HepG2 (cell line): ENCODE results near the gene GPD1.

Experiments
- CTCF ChIP-seq: sonication (generic); formaldehyde crosslinking; IDR thresholded peaks from 2 replicates; pipeline ENCODE4 v1.5.0; 2020; ENCODE audit warnings: mild to moderate bottlenecking, missing genetic modification reagents, moderate library complexity
- JUN ChIP-seq: sonication (generic); formaldehyde crosslinking; IDR thresholded peaks from 2 replicates; pipeline ENCODE4 v1.4.0; 2020; ENCODE audit warnings: mild to moderate bottlenecking, missing genetic modification reagents
- NCOA2 ChIP-seq: sonication (generic); formaldehyde crosslinking; IDR thresholded peaks from 2 replicates; pipeline ENCODE4 v1.8.0; 2022; ENCODE audit warnings: inconsistent platforms
- SNAPC5 ChIP-seq: sonication (generic); formaldehyde crosslinking; IDR thresholded peaks from 2 replicates; pipeline ENCODE4 v1.8.1; 2023; ENCODE audit warnings: mild to moderate bottlenecking, missing genetic modification reagents, borderline replicate concordance

GRCh38 chr12:50102131-50102531 lies 1.7 kb upstream of the GPD1 start:
- TF ChIP-seq SNAPC5 = no peak
- no peak for TF ChIP-seq NCOA2 (CRISPR knock-in tag)
- no peak for TF ChIP-seq JUN
- TF ChIP-seq CTCF (CRISPR knock-in tag) = no peak
